DOHH2 (cell line): ENCODE results near the gene NAV2.

Source experiments
- CTCF ChIP-seq: fragments of 200-600 bp; sonication (generic); IDR thresholded peaks from one replicate; pipeline ENCODE4 v1.5.1; 2014; ENCODE audit warnings: antibody characterized with exemption, mild to moderate bottlenecking, low read depth, low read length; ENCODE audit not compliant: poor library complexity, severe bottlenecking
- EZH2phosphoT487 ChIP-seq: fragments of 200-600 bp; sonication (generic); IDR thresholded peaks from 2 replicates; pipeline ENCODE4 v1.6.1; 2017; ENCODE audit warnings: borderline replicate concordance, mild to moderate bottlenecking, antibody characterized with exemption, low read length, moderate library complexity, mixed read lengths

GRCh38 chr11:20032127-20032526 lies 319.5 kb downstream of the NAV2 start:
- no peak for TF ChIP-seq CTCF
- TF ChIP-seq EZH2phosphoT487: no peak
